T-cell (primary cell): ENCODE results near the gene LSM4. TPM values are rescaled to one million over a fixed set of nuclear protein-coding genes. Genes with fewer than 3 reads are reported as not detected.
A peak's percentile ranks its signal among the peaks of the same experiment; 100 is the strongest.

Experiments used
- ATAC-seq, 4 experiments: fragments of 200-7000 bp in 3 of 4; fragments of 150-1000 bp in 1 of 4; cut with Tn5 transposase; replicated peaks in 1 of 4; 1 replicate in 3 of 4; 2 replicates in 1 of 4; pipeline ENCODE4 v1.10.0; 2021; ENCODE audit warnings: moderate library complexity in 3 of 4, mild to moderate bottlenecking in 2 of 4, moderate number of reproducible peaks in 1 of 4
- CTCF ChIA-PET, 2 donors: fragments of 300-600 bp; sonication (Branson Sonifier 250); formaldehyde crosslinking; loops; one replicate each; lab custom pipeline; 2022; ENCODE audit warnings: antibody characterized with exemption in 2 of 2; lab: Charles Lee
- POLR2A ChIA-PET, 2 donors: fragments of 300-600 bp; sonication (Branson Sonifier 250); formaldehyde crosslinking; loops; one replicate each; lab custom pipeline; 2022; ENCODE audit warnings: antibody characterized with exemption in 2 of 2; lab: Charles Lee
- DNase-seq, 35 experiments: peaks; one replicate each; pipeline versions ENCODE4 v3.0.0 to v3.0.0-alpha.2; 2013 to 2023
- H3K27ac ChIP-seq: one replicate; pipeline ENCODE4 v1.5.1; 2013; ENCODE audit warnings: low read length
- H3K27me3 ChIP-seq, 2 experiments: replicated peaks in 1 of 2; 1 replicate in 1 of 2; 2 replicates in 1 of 2; pipeline versions ENCODE4 v1.6.1 to v1.7.0; 2013; ENCODE audit warnings: low read length in 1 of 2, mixed read lengths in 1 of 2; ENCODE audit not compliant: control insufficient read depth in 2 of 2, insufficient read depth in 2 of 2; ENCODE audit errors: extremely low read depth in 1 of 2
- H3K36me3 ChIP-seq, 2 donors: 1 replicate in 1 of 2; 2 replicates in 1 of 2; pipeline versions ENCODE4 v1.6.1 to v1.7.0; 2013; ENCODE audit warnings: low read length in 1 of 2; ENCODE audit not compliant: control insufficient read depth in 2 of 2, insufficient read depth in 1 of 2; ENCODE audit errors: extremely low read depth in 1 of 2
- H3K4me1 ChIP-seq, 2 experiments: 1 replicate in 1 of 2; 2 replicates in 1 of 2; pipeline versions ENCODE4 v1.6.1 to v1.7.0; 2013; ENCODE audit warnings: low read length in 2 of 2, mixed read lengths in 1 of 2; ENCODE audit not compliant: insufficient read depth in 2 of 2, control insufficient read depth in 1 of 2; ENCODE audit errors: extremely low read depth in 1 of 2
- H3K4me3 ChIP-seq, 2 donors: 1 replicate in 1 of 2; 2 replicates in 1 of 2; pipeline versions ENCODE4 v1.5.1 to v1.7.0; 2013; ENCODE audit warnings: mild to moderate bottlenecking in 2 of 2, low read length in 1 of 2, moderate library complexity in 1 of 2; ENCODE audit not compliant: control insufficient read depth in 1 of 2; ENCODE audit errors: extremely low read depth in 1 of 2
- H3K9me3 ChIP-seq: 2 replicates; pipeline ENCODE4 v1.7.0; 2013
- H3K27ac Mint-ChIP-seq, 2 donors: one replicate each; pipeline ENCODE4 v1.8.0; 2020 to 2021; ENCODE audit warnings: mild to moderate bottlenecking in 2 of 2, mixed read lengths in 2 of 2
- H3K27me3 Mint-ChIP-seq, 2 donors: one replicate each; pipeline ENCODE4 v1.8.0; 2021 to 2022; ENCODE audit warnings: mixed read lengths in 2 of 2
- H3K36me3 Mint-ChIP-seq: one replicate; pipeline ENCODE4 v1.8.0; 2021; ENCODE audit warnings: mixed read lengths
- H3K4me1 Mint-ChIP-seq, 3 donors: one replicate each; pipeline ENCODE4 v1.8.0; 2020 to 2022; ENCODE audit warnings: mixed read lengths in 3 of 3, mild to moderate bottlenecking in 1 of 3
- H3K4me3 Mint-ChIP-seq, 3 donors: one replicate each; pipeline ENCODE4 v1.8.0; 2020 to 2022; ENCODE audit warnings: mild to moderate bottlenecking in 3 of 3, mixed read lengths in 3 of 3, moderate library complexity in 3 of 3
- H3K9me3 Mint-ChIP-seq, 3 donors: one replicate each; pipeline ENCODE4 v1.8.0; 2020 to 2022; ENCODE audit warnings: mixed read lengths in 3 of 3
- WGBS: methylation state at CpG from one replicate; pipeline ENCODE4 v1.1.5; 2013; ENCODE audit warnings: missing lambda C conversion rate; ENCODE audit not compliant: insufficient coverage; 5-methylcytosine and 5-hydroxymethylcytosine counted together
- total RNA-seq, 35 experiments: library from RNA in 6 of 35; stranded (reverse) in 6 of 35; fragments of 120-200 nt in 1 of 35; gene quantifications; one replicate each; pipeline versions ENCODE4 v1.2.1 to v1.2.4 and lab custom pipeline; 2013 to 2026

The LSM4 gene
- total RNA-seq, 5 donors from 2014 or later (not counting 1 experiment from before 2014, with no cell fraction given) = 58.5 to 82.7 (median 69.1) TPM

- Histone ChIP-seq H3K36me3 (peaks cover 7 to 17% of the 10 kb centered on the region in 2 donors), H3K4me1 (peaks cover 0 to 15% of the 10 kb centered on the region in 2 experiments), H3K9me3 (no peaks in the 10 kb centered on the region), H3K4me3 (no peak overlapping the region), H3K27me3 (peaks cover 0 to 5% of the 10 kb centered on the region in 2 experiments), H3K27ac (no peak overlapping the region)
- ChIA-PET POLR2A (interaction anchor here in 1 of 2 donors (0.5 kb wide), 1 partner anchor 43 kb away, joined by 4 read pairs; no protein-coding TSS in a partner anchor), CTCF (interaction anchor here in 1 of 2 donors (0.6 kb wide), 1 partner anchor 70 kb away, joined by 3 read pairs; no protein-coding TSS in a partner anchor)
- H3K4me1 Mint-ChIP-seq = peaks cover 0 to 7% (median 3%) of the 10 kb centered on the region in 3 donors
- no peaks in the 10 kb centered on the region for H3K9me3 Mint-ChIP-seq
- DNase-seq = peak in 1 of 35 experiments; percentile 10
- H3K27ac Mint-ChIP-seq = no peak overlapping the region
- no peak overlapping the region for H3K4me3 Mint-ChIP-seq
- WGBS = 90% methylated on average over 2 of the region's 2 CpGs
- peaks cover 7% of the 10 kb centered on the region for H3K36me3 Mint-ChIP-seq
- ATAC-seq = peak in 1 of 4 experiments; percentile 1
- H3K27me3 Mint-ChIP-seq = no peaks in the 10 kb centered on the region
Measured at GRCh38 chr19:18261474-18261873, 61.4 kb downstream of the LSM4 start.

- Histone ChIP-seq H3K36me3 (peaks cover 3 to 9% of the 10 kb centered on the region in 2 donors), H3K9me3 (no peaks in the 10 kb centered on the region), H3K27me3 (peaks cover 0 to 12% of the 10 kb centered on the region in 2 experiments), H3K27ac (no peak overlapping the region), H3K4me3 (no peak overlapping the region), H3K4me1 (peaks cover 0 to 2% of the 10 kb centered on the region in 2 experiments)
- ChIA-PET POLR2A (no interaction called here), CTCF (no interaction called here)
- 83% methylated on average over 1 of the region's 4 CpGs for WGBS
- peaks cover 3 to 4% of the 10 kb centered on the region in 2 donors for H3K27me3 Mint-ChIP-seq
- H3K9me3 Mint-ChIP-seq = no peaks in the 10 kb centered on the region
- peak in 2 of 35 experiments; percentile 5 to 12 for DNase-seq
- H3K4me1 Mint-ChIP-seq = peaks cover 0 to 5% (median 2%) of the 10 kb centered on the region in 3 donors
- no peak overlapping the region for H3K27ac Mint-ChIP-seq
- ATAC-seq = no peak
- no peak overlapping the region for H3K4me3 Mint-ChIP-seq
- H3K36me3 Mint-ChIP-seq = no peaks in the 10 kb centered on the region
Measured at GRCh38 chr19:18259893-18260292, 63.0 kb downstream of the LSM4 start.

GRCh38 chr19:18257503-18258470 is 65.1 kb downstream of the LSM4 start:
- Histone ChIP-seq H3K4me3 (no peak overlapping the region), H3K9me3 (no peaks in the 10 kb centered on the region), H3K36me3 (no peaks in the 10 kb centered on the region), H3K4me1 (no peaks in the 10 kb centered on the region), H3K27ac (no peak overlapping the region), H3K27me3 (peaks cover 0 to 32% of the 10 kb centered on the region in 2 experiments)
- Mint-ChIP-seq H3K4me3 (no peak overlapping the region), H3K9me3 (no peaks in the 10 kb centered on the region), H3K27me3 (peaks cover 15 to 20% of the 10 kb centered on the region in 2 donors), H3K36me3 (no peaks in the 10 kb centered on the region), H3K27ac (no peak overlapping the region), H3K4me1 (peaks cover 0 to 5% (median 2%) of the 10 kb centered on the region in 3 donors)
- DNase-seq (no peak), ATAC-seq (no peak)
- POLR2A ChIA-PET = no interaction called here
- WGBS = 94% methylated on average over 46 of the region's 55 CpGs
- CTCF ChIA-PET = no interaction called here

Other genes starting within 250 kb of the LSM4 start
- gene IL12RB1, start 236.1 kb downstream of the LSM4 start, total RNA-seq = 10 to 100 TPM; 26.3 to 45.2 (median 39.3) TPM
- 10 to 100 TPM; 42.0 to 60.2 (median 53.2) TPM for gene MAST3, start 225.3 kb downstream of the LSM4 start, total RNA-seq
- gene PIK3R2, start 169.9 kb downstream of the LSM4 start, total RNA-seq = 10 to 100 TPM; 11.8 to 25.5 (median 17.6) TPM
- gene IFI30, start 149.3 kb downstream of the LSM4 start, total RNA-seq = 10 to 100 TPM in 1 of 5 donors, 1 to 10 TPM in 4; 3.2 to 11.8 (median 5.1) TPM
- 1 to 10 TPM; 3.8 to 8.2 (median 8.1) TPM for gene MPV17L2, start 129.9 kb downstream of the LSM4 start, total RNA-seq
- gene RAB3A, start 119.0 kb downstream of the LSM4 start, total RNA-seq = 1 to 10 TPM; 4.7 to 8.3 (median 5.6) TPM
- gene PDE4C, start 96.6 kb downstream of the LSM4 start, total RNA-seq = not detected
- gene IQCN, start 48.6 kb downstream of the LSM4 start, total RNA-seq = 10 to 100 TPM in 2 of 5 donors, 1 to 10 TPM in 3; 4.1 to 42.8 (median 6.3) TPM
- gene JUND, start 41.5 kb downstream of the LSM4 start, total RNA-seq = 1,000 to 10,000 TPM in 1 of 5 donors, 100 to 1,000 TPM in 4; 247 to 1,161 (median 272) TPM
- gene PGPEP1, start 17.5 kb upstream of the LSM4 start, total RNA-seq = 10 to 100 TPM; 35.7 to 52.6 (median 45.1) TPM
- gene GDF15, start 63.1 kb upstream of the LSM4 start, total RNA-seq = 1 to 10 TPM in 3 of 5 donors, not detected in 2; 1.5 to 1.7 (median 1.5) TPM
- under 1 TPM in 3 of 5 donors, not detected in 2; 0.16 to 0.33 (median 0.30) TPM for gene LRRC25, start 74.5 kb upstream of the LSM4 start, total RNA-seq
- gene SSBP4, start 96.3 kb upstream of the LSM4 start, total RNA-seq = 100 to 1,000 TPM in 4 of 5 donors, 10 to 100 TPM in 1; 71.3 to 127 (median 102) TPM
- 10 to 100 TPM; 38.3 to 59.8 (median 55.0) TPM for gene ISYNA1, start 115.1 kb upstream of the LSM4 start, total RNA-seq
- gene ELL, start 199.0 kb upstream of the LSM4 start, total RNA-seq = 10 to 100 TPM; 27.2 to 46.4 (median 33.4) TPM
- 100 to 1,000 TPM; 158 to 282 (median 244) TPM for gene FKBP8, start 220.5 kb upstream of the LSM4 start, total RNA-seq
- 100 to 1,000 TPM in 1 of 5 donors, 10 to 100 TPM in 4; 73.1 to 112 (median 95.8) TPM for gene KXD1, start 234.8 kb upstream of the LSM4 start, total RNA-seq
- 1,000 to 10,000 TPM; 1,917 to 2,053 (median 1,972) TPM for gene UBA52, start 248.8 kb upstream of the LSM4 start, total RNA-seq